Small intestine (tissue), 7 donors: ENCODE results near the gene DTNBP1. TPM values are rescaled to one million over a fixed set of nuclear protein-coding genes. Genes with fewer than 3 reads are reported as not detected.
"Not testable (repeated sequence)": the region's sequence is repeated elsewhere in the genome, so short reads cannot be mapped to it uniquely, and the experiment has no call there.

Source experiments
- DNase-seq, 2 donors: peaks; one replicate each; pipeline versions ENCODE4 v3.0.0 to v3.0.0-alpha.2; 2013
- FAIRE-seq: peaks from 2 replicates; lab custom pipeline; 2012; peaks lifted over from hg19 to GRCh38; lab: Jason Lieb, UNC
- H3K27ac ChIP-seq, 3 donors: one replicate each; pipeline ENCODE4 v1.5.1; 2013; ENCODE audit warnings: low read length in 2 of 3, mild to moderate bottlenecking in 2 of 3, control low read depth in 1 of 3, inconsistent platforms in 1 of 3, low read depth in 1 of 3, moderate library complexity in 1 of 3
- H3K27me3 ChIP-seq, 3 donors: one replicate each; pipeline ENCODE4 v1.6.1; 2013; ENCODE audit warnings: low read length in 3 of 3, inconsistent platforms in 1 of 3; ENCODE audit not compliant: control insufficient read depth in 3 of 3, insufficient read depth in 3 of 3
- H3K36me3 ChIP-seq, 3 donors: one replicate each; pipeline ENCODE4 v1.6.1; 2013; ENCODE audit warnings: low read length in 3 of 3, inconsistent platforms in 1 of 3, low read depth in 1 of 3, mild to moderate bottlenecking in 1 of 3, moderate library complexity in 1 of 3; ENCODE audit not compliant: control insufficient read depth in 3 of 3, insufficient read depth in 2 of 3
- H3K4me1 ChIP-seq, 3 donors: one replicate each; pipeline ENCODE4 v1.6.1; 2013; ENCODE audit warnings: low read length in 2 of 3, inconsistent platforms in 1 of 3, low read depth in 1 of 3, mild to moderate bottlenecking in 1 of 3, moderate library complexity in 1 of 3; ENCODE audit not compliant: control insufficient read depth in 3 of 3, insufficient read depth in 2 of 3
- H3K4me3 ChIP-seq, 3 donors: one replicate each; pipeline ENCODE4 v1.5.1; 2013; ENCODE audit warnings: low read length in 3 of 3, control low read depth in 1 of 3, inconsistent platforms in 1 of 3, low read depth in 1 of 3, mild to moderate bottlenecking in 1 of 3, moderate library complexity in 1 of 3
- H3K9me3 ChIP-seq, 2 donors: one replicate each; pipeline ENCODE4 v1.6.1; 2013; ENCODE audit warnings: low read depth in 1 of 2, low read length in 1 of 2; ENCODE audit not compliant: control insufficient read depth in 2 of 2, insufficient read depth in 1 of 2
- whole genome bisulfite sequencing, 3 donors: extraction: QIAGEN DNeasy Blood & Tissue Kit; methylation state at CpG; one replicate each; pipeline ENCODE4 v1.1.7; 2013; 5-methylcytosine and 5-hydroxymethylcytosine counted together
- polyA plus RNA-seq, 4 donors: library from polyadenylated mRNA; stranded (reverse) in 3 of 4; unstranded in 1 of 4; fragments of 200-250 nt in 3 of 4; fragments of 120-200 nt in 1 of 4; gene quantifications; one replicate each; pipeline versions ENCODE4 v1.2.1 to v1.2.3, GENCODE V29; 2013
- donor health status: healthy with polysubstance abuse.
- donor health status: control.
- donor health status: control.
- donor health status: Bipolar disorder and iron deficiency.
- donor health status: healthy.

Gene DTNBP1
- polyA plus RNA-seq, 4 donors = 12.7 to 22.0 (median 18.7) TPM

DNA sequence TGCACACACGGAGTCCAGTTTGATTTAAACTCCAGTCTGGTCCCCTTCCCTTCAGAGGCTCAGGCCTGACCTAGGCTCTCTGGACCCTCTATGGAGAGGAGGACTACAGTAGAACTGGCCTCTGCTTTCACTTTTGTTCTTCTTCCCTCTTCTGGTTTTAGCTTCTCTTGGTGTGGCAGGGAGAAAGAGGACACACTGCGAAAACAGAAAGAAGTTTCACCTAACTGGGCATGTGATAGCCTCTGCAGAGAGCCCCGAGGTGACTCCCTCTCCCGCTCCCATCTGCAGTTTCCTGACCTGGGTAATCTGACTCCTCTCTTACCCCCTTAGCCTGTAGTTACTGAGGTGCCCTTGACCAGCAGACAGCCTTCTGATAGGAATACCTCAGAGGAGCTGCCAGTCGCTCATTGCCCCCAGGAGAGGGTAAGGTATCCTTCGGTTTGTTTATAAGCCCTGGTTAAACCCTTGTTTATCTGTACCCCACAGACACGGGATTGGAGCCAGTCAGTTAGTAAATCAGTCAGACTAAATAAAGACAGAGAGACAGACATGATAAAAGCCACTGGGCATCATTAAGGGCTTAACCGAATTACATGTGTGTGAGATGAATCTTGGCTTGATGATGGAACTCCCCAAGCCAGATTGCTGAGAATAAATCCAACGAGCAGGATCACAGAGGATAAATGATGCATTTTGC, 12.0 kb upstream of the DTNBP1 start:
- no peak for FAIRE-seq
- Histone ChIP-seq H3K4me1 (peaks cover 0 to 25% (median 4%) of the 10 kb centered on the region in 3 donors), H3K27ac (no peak overlapping the region), H3K36me3 (no peaks in the 10 kb centered on the region), H3K27me3 (no peaks in the 10 kb centered on the region), H3K9me3 (no peaks in the 10 kb centered on the region), H3K4me3 (no peak overlapping the region)
- 70 to 88% (median 80%) methylated on average over 9 of the region's 9 CpGs for WGBS, 3 donors
- no peak for DNase-seq

DNA sequence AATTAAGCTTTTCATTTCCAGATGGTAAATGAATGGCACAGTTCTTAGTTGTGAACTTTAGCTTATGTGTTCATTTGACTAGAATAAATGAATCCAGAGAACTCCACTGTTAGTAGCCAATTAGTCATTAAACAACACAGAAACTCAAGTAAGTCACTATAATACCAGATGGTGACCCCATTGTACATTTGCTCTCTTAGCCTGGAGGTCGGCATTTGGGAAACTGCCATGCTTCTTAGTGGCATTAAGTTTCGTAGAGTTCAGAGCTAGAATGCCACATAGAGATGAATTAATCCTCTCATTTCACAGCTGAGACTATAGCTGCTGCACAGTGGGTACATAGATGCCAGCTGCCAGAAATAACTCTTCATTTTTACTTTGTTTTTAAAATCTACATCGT, 10.8 kb upstream of the DTNBP1 start:
- 87 to 93% (median 91%) methylated on average over 3 of the region's 3 CpGs for WGBS, 3 donors
- Histone ChIP-seq H3K9me3 (no peaks in the 10 kb centered on the region), H3K4me1 (peaks cover 0 to 21% (median 4%) of the 10 kb centered on the region in 3 donors), H3K36me3 (no peaks in the 10 kb centered on the region), H3K27me3 (peaks cover 0 to 7% (median 0%) of the 10 kb centered on the region in 3 donors), H3K4me3 (no peak overlapping the region), H3K27ac (no peak overlapping the region)
- FAIRE-seq (no peak), DNase-seq (no peak)

DNA sequence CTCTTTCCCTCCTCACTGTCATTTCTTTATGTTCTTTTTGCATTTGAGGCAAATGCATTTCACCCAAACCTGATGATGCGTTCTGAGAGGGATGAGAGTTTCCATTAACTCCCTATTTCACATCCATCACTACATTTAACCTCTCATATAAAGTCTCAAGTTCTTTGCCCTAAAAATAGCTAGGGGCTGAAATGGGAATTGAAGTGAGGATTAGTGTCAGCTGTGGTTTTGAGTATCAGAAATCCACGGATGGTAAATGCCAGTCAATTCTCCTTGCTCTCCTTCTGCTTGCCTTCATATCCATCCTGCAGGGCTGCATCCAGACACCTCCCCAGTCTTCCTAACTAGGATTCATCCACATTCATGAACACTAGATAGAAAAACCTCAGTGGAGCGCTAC, 10.0 kb upstream of the DTNBP1 start:
- H3K27me3 ChIP-seq = peaks cover 0 to 7% (median 0%) of the 10 kb centered on the region in 3 donors
- H3K36me3 ChIP-seq = no peaks in the 10 kb centered on the region
- 80 to 90% (median 88%) methylated on average over 3 of the region's 3 CpGs for WGBS, 3 donors
- peaks cover 0 to 17% (median 2%) of the 10 kb centered on the region in 3 donors for H3K4me1 ChIP-seq
- FAIRE-seq (no peak), DNase-seq (no peak)
- H3K9me3 ChIP-seq = no peaks in the 10 kb centered on the region
- H3K27ac ChIP-seq = no peak overlapping the region
- H3K4me3 ChIP-seq = no peak overlapping the region

DNA sequence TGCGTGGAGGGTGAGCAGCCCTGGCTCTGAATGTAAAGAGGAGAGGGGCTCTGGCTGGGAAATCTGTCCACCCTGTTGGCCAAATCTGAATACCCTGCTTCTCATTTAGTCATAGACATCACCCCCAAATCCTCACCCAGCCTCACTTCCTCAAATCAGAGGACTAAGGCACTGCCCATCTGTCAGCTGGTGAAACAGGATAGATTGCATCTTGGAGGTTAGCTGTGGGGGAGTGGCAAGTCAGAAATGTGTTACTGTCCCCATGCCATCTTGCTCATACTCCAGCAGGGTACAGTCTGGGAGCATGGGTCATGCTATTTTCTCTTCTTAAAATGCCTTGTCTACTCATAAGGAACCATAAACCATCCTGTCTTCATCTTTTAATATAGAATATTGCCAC, 9.5 kb upstream of the DTNBP1 start:
- no peaks in the 10 kb centered on the region for H3K36me3 ChIP-seq
- H3K27me3 ChIP-seq = peaks cover 0 to 7% (median 0%) of the 10 kb centered on the region in 3 donors
- DNase-seq (no peak), FAIRE-seq (no peak)
- no peak overlapping the region for H3K4me3 ChIP-seq
- peaks cover 0 to 17% (median 2%) of the 10 kb centered on the region in 3 donors for H3K4me1 ChIP-seq
- H3K27ac ChIP-seq = no peak overlapping the region
- 100% methylated on average over 1 of the region's 1 CpG for WGBS, 3 donors
- H3K9me3 ChIP-seq = no peaks in the 10 kb centered on the region

DNA sequence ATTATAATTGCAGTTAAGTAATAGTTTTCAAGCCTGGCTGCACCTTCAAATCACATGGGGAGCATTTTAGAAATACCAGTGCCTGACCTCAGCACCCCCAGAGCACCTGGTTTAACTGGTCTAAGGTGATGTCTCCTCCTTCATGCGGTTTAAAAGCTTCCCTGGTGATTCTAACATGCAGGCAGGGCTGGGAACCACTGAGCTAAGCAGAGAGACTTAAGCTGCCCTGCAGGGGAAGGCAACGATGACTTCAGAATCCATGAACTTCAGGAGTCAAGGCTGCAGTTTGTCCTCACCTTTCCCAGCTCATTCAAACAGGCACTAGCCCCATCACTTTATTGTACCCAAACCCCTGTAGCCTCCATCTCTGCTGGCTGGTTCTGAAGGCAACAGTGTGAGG, 6.1 kb upstream of the DTNBP1 start:
- no peak overlapping the region for H3K27ac ChIP-seq

DNA sequence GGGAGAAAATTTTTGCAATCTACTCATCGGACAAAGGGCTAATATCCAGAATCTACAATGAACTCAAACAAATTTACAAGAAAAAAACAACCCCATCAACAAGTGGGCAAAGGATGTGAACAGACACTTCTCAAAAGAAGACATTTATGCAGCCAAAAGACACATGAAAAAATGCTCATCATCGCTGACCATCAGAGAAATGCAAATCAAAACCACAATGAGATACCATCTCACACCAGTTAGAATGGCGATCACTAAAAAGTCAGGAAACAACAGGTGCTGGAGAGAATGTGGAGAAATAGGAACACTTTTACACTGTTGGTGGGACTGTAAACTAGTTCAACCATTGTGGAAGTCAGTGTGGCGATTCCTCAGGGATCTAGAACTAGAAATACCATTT, 4.1 kb upstream of the DTNBP1 start:
- H3K9me3 ChIP-seq, H3K36me3 ChIP-seq, H3K27ac ChIP-seq, H3K4me3 ChIP-seq, DNase-seq, H3K4me1 ChIP-seq, FAIRE-seq: not testable (repeated sequence)
- 85 to 87% (median 86%) methylated on average over 2 to 3 of the region's 4 CpGs for WGBS, 3 donors
- H3K27me3 ChIP-seq = peaks cover 0 to 13% (median 0%) of the 10 kb centered on the region in 3 donors

More for the DNA sequence above, 6.1 kb upstream of the DTNBP1 start:
- 74 to 90% (median 82%) methylated on average over 2 of the region's 2 CpGs for WGBS, 3 donors
- Histone ChIP-seq H3K4me1 (no peaks in the 10 kb centered on the region), H3K36me3 (no peaks in the 10 kb centered on the region), H3K9me3 (no peaks in the 10 kb centered on the region), H3K4me3 (no peak overlapping the region), H3K27me3 (peaks cover 0 to 10% (median 0%) of the 10 kb centered on the region in 3 donors)
- FAIRE-seq (no peak), DNase-seq (no peak)

DNA sequence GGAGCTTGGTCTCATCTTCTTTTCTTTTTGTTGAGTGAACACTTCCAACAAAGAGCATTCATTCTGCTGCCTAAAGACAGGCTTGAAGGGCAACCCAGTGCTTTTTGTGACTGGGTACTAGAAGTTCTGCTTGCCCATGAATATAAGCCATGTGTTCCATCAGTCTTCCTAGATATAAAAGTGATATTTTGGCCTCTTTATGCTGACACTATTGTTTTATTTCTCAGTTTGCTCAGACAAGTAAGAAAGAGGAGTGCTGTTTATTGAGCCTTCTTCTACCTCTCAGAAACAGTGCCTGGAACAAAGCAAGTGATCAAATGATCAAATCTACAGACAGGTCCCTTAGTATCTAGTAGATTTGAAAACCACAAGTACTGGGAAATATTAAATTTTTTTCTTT, 2.4 kb upstream of the DTNBP1 start:
- H3K4me1 ChIP-seq = peaks cover 0 to 6% (median 3%) of the 10 kb centered on the region in 3 donors
- no peak overlapping the region for H3K27ac ChIP-seq
- FAIRE-seq (no peak), DNase-seq (no peak)
- H3K9me3 ChIP-seq = no peaks in the 10 kb centered on the region
- H3K27me3 ChIP-seq = peaks cover 0 to 13% (median 0%) of the 10 kb centered on the region in 3 donors
- no peaks in the 10 kb centered on the region for H3K36me3 ChIP-seq
- no peak overlapping the region for H3K4me3 ChIP-seq

DNA sequence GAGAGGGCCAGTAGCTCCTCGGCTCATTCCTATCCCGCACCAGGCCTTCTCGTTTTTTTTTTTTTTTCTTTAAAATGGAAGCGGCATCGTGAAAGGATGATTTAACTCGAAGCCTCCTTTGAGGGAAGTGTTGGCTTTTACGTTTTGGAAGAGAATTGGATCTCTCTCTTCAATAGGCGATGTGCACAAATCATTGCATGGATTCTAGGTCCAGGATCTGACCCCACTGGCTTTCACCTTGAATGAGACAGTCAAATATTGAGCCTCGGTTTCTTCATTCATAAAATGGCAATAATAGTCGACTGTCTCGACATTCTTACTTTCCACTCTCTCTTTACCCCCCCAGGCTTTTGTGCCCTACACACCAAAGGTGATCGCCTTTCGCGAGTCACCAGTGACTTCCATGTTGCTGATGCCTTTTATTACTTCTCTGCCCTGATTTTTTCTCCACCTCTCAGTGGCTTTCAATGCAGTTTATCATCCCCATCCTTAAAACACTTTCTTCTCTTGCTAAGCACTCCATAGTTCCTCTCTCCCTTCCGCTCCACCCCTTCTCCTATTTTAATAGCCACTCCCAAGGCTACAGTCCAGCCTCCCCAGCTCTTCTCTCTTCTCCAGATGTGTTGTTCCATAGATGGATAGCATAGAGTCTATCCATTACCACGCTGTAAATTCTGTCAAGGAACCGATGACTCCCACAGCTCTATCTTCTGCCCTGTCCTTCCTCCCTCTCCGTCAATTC, 473 bp upstream of the DTNBP1 start:
- H3K9me3 ChIP-seq = no peaks in the 10 kb centered on the region
- DNase-seq (no peak), FAIRE-seq (no peak)
- peaks cover 0 to 6% (median 3%) of the 10 kb centered on the region in 3 donors for H3K4me1 ChIP-seq
- WGBS, 3 donors = 45 to 47% (median 45%) methylated on average over 18 of the region's 18 CpGs
- H3K36me3 ChIP-seq = peaks cover 0 to 5% (median 0%) of the 10 kb centered on the region in 3 donors
- peak overlapping the region in 2 of 3 donors; percentile 38 to 86 for H3K4me3 ChIP-seq
- H3K27me3 ChIP-seq = peaks cover 0 to 6% (median 0%) of the 10 kb centered on the region in 3 donors
- no peak overlapping the region for H3K27ac ChIP-seq
